HepG2 (cell line): ENCODE results near the gene EIF4H. TPM values are rescaled to one million over a fixed set of nuclear protein-coding genes. Genes with fewer than 3 reads are reported as not detected.

Experiments used
- ATAC-seq: fragments of 200-7000 bp; cut with Tn5 transposase; 3 replicates; pipeline ENCODE4 v1.9.1; 2020; ENCODE audit warnings: mild to moderate bottlenecking, moderate library complexity
- BruUV-seq: library from RNA; stranded (reverse); fragments of 400-500 nt; replicated peaks from 2 replicates; lab custom pipeline; 2021; lab: Mats Ljungman, UMichigan
- CTCF ChIA-PET: fragments of 300-600 bp; formaldehyde crosslinking; extraction: SDS; loops from one replicate; lab custom pipeline; 2021; ENCODE audit warnings: low total read pairs, inconsistent platforms, low intra/inter-chr PET ratio; lab: Yijun Ruan, JAX
- POLR2A ChIA-PET: fragments of 350-600 bp; sonication (Branson Sonifier 250); formaldehyde crosslinking; loops from one replicate; lab custom pipeline; 2020; ENCODE audit warnings: antibody characterized with exemption, inconsistent platforms; lab: Yijun Ruan, JAX
- DNase-seq: peaks from one replicate; pipeline ENCODE4 v3.0.0-alpha.2; 2015; ENCODE audit warnings: low spot score
- FAIRE-seq: peaks from 3 replicates; lab custom pipeline; 2011; peaks lifted over from hg19 to GRCh38; lab: Jason Lieb, UNC
- H2AFZ ChIP-seq: one replicate; pipeline ENCODE4 v1.6.1; 2011; ENCODE audit warnings: low read length, inconsistent platforms
- H3K27ac ChIP-seq: fragments of 300-600 bp; 3 replicates; pipeline ENCODE4 v1.8.0; 2011; ENCODE audit warnings: mixed run types, mild to moderate bottlenecking, mixed read lengths, low read length, inconsistent platforms; ENCODE audit not compliant: insufficient read depth; ENCODE audit errors: extremely low read length
- H3K27me3 ChIP-seq, 2 experiments: fragments of 200-600 bp in 1 of 2; 2 replicates in 1 of 2; 3 replicates in 1 of 2; pipeline versions ENCODE4 v1.6.0 to v1.8.0; 2011; ENCODE audit warnings: low read length in 2 of 2, mild to moderate bottlenecking in 2 of 2, moderate library complexity in 2 of 2, inconsistent platforms in 1 of 2; ENCODE audit not compliant: insufficient read depth in 2 of 2, control insufficient read depth in 1 of 2
- H3K36me3 ChIP-seq, 2 experiments: fragments of 200-600 bp in 1 of 2; replicated peaks in 1 of 2; 2 replicates in 1 of 2; 3 replicates in 1 of 2; pipeline versions ENCODE4 v1.5.1 to v1.8.0; 2011; ENCODE audit warnings: low read length in 2 of 2, inconsistent platforms in 1 of 2; ENCODE audit not compliant: insufficient read depth in 2 of 2, control insufficient read depth in 1 of 2
- H3K4me1 ChIP-seq: 2 replicates; pipeline ENCODE4 v1.5.1; 2012; ENCODE audit warnings: low read length, inconsistent platforms; ENCODE audit not compliant: insufficient read depth
- H3K4me2 ChIP-seq: 2 replicates; pipeline ENCODE4 v1.6.0; 2011; ENCODE audit warnings: low read depth, low read length, inconsistent platforms
- H3K4me3 ChIP-seq, 3 experiments: fragments of 200-600 bp in 1 of 3; sonication (generic), shearing (Covaris generic) in 1 of 3; replicated peaks in 1 of 3; 2 replicates each; pipeline ENCODE4 v1.5.1; 2011 to 2016; ENCODE audit warnings: low read length in 3 of 3, inconsistent platforms in 2 of 3, low read depth in 2 of 3, mild to moderate bottlenecking in 2 of 3, control low read depth in 1 of 3, mixed read lengths in 1 of 3; ENCODE audit not compliant: insufficient read depth in 1 of 3
- H3K79me2 ChIP-seq: one replicate; pipeline ENCODE4 v1.6.1; 2011; ENCODE audit warnings: low read length, inconsistent platforms; ENCODE audit not compliant: insufficient read depth
- H3K9ac ChIP-seq: 2 replicates; pipeline ENCODE4 v1.6.0; 2011; ENCODE audit warnings: mild to moderate bottlenecking, low read depth, low read length, inconsistent platforms; ENCODE audit not compliant: insufficient read depth
- H3K9me3 ChIP-seq: 2 replicates; pipeline ENCODE4 v1.5.1; 2012; ENCODE audit warnings: mild to moderate bottlenecking, low read length
- H4K20me1 ChIP-seq: 2 replicates; pipeline ENCODE4 v1.6.0; 2011; ENCODE audit warnings: inconsistent platforms, mild to moderate bottlenecking, low read length, moderate library complexity; ENCODE audit not compliant: insufficient read depth
- CBX5 ChIP-seq: sonication (generic); formaldehyde crosslinking; IDR thresholded peaks from 2 replicates; pipeline ENCODE4 v1.4.0; 2020; ENCODE audit warnings: missing genetic modification reagents, borderline replicate concordance
- DPF2 ChIP-seq: sonication (generic); formaldehyde crosslinking; IDR thresholded peaks from 2 replicates; pipeline ENCODE4 v1.4.0; 2020; ENCODE audit warnings: mild to moderate bottlenecking, low read depth, missing genetic modification reagents, borderline replicate concordance
- DR1 ChIP-seq: sonication (generic); formaldehyde crosslinking; IDR thresholded peaks from 2 replicates; pipeline ENCODE4 v1.8.0; 2021; ENCODE audit warnings: mild to moderate bottlenecking, missing genetic modification reagents, inconsistent platforms
- ZNF724P ChIP-seq: sonication (generic); formaldehyde crosslinking; IDR thresholded peaks from 2 replicates; pipeline ENCODE4 v1.8.0; 2022; ENCODE audit warnings: missing genetic modification reagents, borderline replicate concordance
- WGBS: methylation state at CpG from one replicate; pipeline ENCODE4 v1.1.6; 2017; ENCODE audit warnings: low lambda C conversion rate; 5-methylcytosine and 5-hydroxymethylcytosine counted together
- in situ Hi-C: cut with HindIII; loops from 2 replicates; pipeline ENCODE4 v1.10.0; 2017; ENCODE audit warnings: low pct_unique_long_range_greater_than_20kb; ENCODE audit not compliant: extremely low pct_ligation_motif_present
- intact Hi-C: fragments of 100-400 bp; cut with micrococcal nuclease; formaldehyde crosslinking; loops from one replicate; pipeline ENCODE4 v1.10.0; 2022; ENCODE audit not compliant: unreplicated experiment
- polyA plus RNA-seq, 8 experiments: library from polyadenylated mRNA; depleted of rRNA in 3 of 8; stranded (reverse) in 7 of 8; unstranded in 1 of 8; fragments of >200 nt; fragmentation: Illumina TruSeq in 4 of 8; extraction: Trizol in 4 of 8; gene quantifications; 2 replicates each; pipeline versions ENCODE4 v1.2.1 to v1.2.3, GENCODE V29; 2011 to 2016; ENCODE audit warnings: low read depth in 4 of 8, missing spikeins in 1 of 8, mixed read lengths in 1 of 8; ENCODE audit not compliant: insufficient read depth in 1 of 8
- total RNA-seq, 5 experiments: library from RNA; depleted of rRNA; stranded (reverse); fragments of >200 nt; fragmentation: Illumina TruSeq; extraction: Trizol; gene quantifications; 2 replicates each; pipeline ENCODE4 v1.2.3, GENCODE V29; 2016; ENCODE audit warnings: low read depth in 1 of 5
- TF ChIP-seq, protein P1 (sequence below): sonication (generic); formaldehyde crosslinking; IDR thresholded peaks from 2 replicates; pipeline ENCODE4 v1.4.0; 2020; ENCODE audit warnings: mild to moderate bottlenecking, missing genetic modification reagents
- TF ChIP-seq, protein P2 (sequence below): sonication (generic); formaldehyde crosslinking; conservative IDR thresholded peaks from 2 replicates; pipeline ENCODE4 v1.4.0; 2020; ENCODE audit warnings: missing genetic modification reagents
- TF ChIP-seq, protein P3 (sequence below): sonication (generic); formaldehyde crosslinking; IDR thresholded peaks from 2 replicates; pipeline ENCODE4 v1.4.0; 2020; ENCODE audit warnings: missing genetic modification reagents

EIF4H gene
- total and polyA plus RNA-seq, 2 of the 13 experiments (the other 11 are each of a cell fraction or from before 2014, with no cell fraction given) = 232 to 321 TPM

DNA sequence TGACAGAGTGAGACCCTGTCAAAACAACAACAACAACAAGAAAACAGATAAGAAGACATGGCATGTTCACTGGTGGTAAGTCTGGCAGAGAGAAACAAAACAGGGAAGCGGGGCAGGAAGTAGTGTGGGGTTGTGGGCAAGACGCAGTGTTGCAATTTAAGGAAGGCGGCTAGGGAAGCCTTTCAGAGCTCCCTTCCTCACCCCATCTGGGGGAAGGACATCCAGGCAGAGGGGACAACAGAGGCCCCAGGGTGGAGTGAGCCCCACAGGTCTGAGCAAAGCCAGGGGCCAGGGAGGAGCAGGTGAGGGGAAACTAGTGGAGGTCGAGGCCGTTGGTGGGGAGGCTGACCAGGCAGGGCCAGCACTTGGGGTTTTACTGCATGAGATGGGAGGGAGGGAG is 52.5 kb downstream of the EIF4H start:
- 94% methylated on average over 5 of the region's 5 CpGs for WGBS

More for the DNA sequence above, 52.5 kb downstream of the EIF4H start:
- Histone ChIP-seq H3K36me3 (peaks cover 2 to 14% of the 10 kb centered on the region in 2 experiments; a peak in 3 of 5 replicates), H3K79me2 (no peaks in the 10 kb centered on the region), H3K9me3 (no peaks in the 10 kb centered on the region), H3K27ac (no peak overlapping the region), H3K4me3 (no peak overlapping the region), H3K9ac (no peak overlapping the region), H4K20me1 (no peaks in the 10 kb centered on the region), H2AFZ (no peak overlapping the region), H3K27me3 (no peaks in the 10 kb centered on the region), H3K4me1 (0 out of 2 replicates have a peak, but pooled peaks cover 8% of the 10 kb centered on the region), H3K4me2 (no peak overlapping the region)
- in situ Hi-C loops = no loop called here
- FAIRE-seq = no peak
- intact Hi-C loops = no loop called here
- no peak for DNase-seq
- TF ChIP-seq DPF2 (CRISPR knock-in tag) = no peak
- TF ChIP-seq, protein P1, sequence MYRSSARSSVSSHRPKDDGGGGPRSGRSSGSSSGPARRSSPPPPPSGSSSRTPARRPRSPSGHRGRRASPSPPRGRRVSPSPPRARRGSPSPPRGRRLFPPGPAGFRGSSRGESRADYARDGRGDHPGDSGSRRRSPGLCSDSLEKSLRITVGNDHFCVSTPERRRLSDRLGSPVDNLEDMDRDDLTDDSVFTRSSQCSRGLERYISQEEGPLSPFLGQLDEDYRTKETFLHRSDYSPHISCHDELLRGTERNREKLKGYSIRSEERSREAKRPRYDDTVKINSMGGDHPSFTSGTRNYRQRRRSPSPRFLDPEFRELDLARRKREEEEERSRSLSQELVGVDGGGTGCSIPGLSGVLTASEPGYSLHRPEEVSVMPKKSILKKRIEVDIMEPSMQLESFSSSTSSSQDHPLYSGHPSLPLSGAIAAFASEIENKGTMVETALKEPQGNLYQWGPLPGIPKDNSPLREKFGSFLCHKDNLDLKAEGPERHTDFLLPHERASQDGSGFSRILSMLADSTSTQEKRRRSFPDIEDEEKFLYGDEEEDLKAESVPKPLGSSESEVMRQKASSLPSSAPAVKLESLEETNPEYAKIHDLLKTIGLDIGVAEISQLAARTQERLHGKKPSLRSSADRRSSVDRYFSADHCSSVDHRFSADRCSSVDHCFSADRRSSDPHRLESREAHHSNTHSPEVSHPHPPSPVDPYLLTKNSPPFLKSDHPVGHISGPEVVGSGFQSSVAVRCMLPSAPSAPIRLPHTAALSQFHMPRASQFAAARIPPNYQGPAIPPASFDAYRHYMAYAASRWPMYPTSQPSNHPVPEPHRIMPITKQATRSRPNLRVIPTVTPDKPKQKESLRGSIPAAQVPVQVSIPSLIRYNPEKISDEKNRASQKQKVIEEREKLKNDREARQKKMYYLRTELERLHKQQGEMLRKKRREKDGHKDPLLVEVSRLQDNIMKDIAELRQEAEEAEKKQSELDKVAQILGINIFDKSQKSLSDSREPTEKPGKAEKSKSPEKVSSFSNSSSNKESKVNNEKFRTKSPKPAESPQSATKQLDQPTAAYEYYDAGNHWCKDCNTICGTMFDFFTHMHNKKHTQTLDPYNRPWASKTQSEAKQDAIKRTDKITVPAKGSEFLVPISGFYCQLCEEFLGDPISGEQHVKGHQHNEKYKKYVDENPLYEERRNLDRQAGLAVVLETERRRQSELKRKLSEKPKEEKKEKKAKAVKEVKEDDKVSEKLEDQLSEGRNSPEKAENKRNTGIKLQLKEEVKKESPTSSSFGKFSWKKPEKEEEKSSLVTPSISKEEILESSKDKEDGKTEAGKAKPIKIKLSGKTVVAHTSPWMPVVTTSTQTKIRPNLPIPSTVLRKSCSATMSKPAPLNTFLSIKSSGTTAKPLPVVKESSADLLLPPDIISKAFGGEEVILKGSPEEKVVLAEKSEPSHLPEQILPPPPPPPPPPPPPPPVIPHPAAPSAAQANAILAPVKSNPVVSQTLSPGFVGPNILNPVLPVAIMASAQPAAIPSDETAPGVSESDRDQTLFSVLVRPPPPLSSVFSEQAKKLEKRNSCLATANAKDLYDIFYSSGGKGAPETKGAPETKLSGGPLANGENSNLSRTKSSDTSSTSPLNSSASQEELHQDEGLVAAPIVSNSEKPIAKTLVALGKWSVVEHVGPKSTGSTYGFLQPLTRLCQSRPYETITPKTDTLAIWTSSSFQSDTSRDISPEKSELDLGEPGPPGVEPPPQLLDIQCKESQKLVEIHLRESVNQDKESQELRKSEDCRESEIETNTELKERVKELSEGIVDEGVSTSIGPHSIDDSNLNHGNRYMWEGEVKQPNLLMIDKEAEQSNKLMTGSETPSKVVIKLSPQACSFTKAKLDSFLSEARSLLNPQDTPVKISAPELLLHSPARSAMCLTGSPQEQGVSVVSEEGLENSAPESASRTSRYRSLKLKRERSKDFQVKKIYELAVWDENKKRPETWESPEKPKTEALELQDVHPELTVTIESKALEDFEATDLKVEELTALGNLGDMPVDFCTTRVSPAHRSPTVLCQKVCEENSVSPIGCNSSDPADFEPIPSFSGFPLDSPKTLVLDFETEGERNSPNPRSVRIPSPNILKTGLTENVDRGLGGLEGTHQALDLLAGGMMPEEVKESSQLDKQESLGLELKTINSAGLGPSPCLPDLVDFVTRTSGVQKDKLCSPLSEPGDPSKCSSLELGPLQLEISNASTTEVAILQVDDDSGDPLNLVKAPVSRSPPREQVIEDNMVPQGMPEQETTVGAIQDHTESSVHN = no peak
- TF ChIP-seq, protein P2, sequence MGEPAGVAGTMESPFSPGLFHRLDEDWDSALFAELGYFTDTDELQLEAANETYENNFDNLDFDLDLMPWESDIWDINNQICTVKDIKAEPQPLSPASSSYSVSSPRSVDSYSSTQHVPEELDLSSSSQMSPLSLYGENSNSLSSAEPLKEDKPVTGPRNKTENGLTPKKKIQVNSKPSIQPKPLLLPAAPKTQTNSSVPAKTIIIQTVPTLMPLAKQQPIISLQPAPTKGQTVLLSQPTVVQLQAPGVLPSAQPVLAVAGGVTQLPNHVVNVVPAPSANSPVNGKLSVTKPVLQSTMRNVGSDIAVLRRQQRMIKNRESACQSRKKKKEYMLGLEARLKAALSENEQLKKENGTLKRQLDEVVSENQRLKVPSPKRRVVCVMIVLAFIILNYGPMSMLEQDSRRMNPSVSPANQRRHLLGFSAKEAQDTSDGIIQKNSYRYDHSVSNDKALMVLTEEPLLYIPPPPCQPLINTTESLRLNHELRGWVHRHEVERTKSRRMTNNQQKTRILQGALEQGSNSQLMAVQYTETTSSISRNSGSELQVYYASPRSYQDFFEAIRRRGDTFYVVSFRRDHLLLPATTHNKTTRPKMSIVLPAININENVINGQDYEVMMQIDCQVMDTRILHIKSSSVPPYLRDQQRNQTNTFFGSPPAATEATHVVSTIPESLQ (CRISPR knock-in tag) = no peak
- no peak for TF ChIP-seq CBX5 (CRISPR knock-in tag)
- TF ChIP-seq ZNF724P (CRISPR knock-in tag) = no peak
- no peak for TF ChIP-seq DR1 (CRISPR knock-in tag)
- TF ChIP-seq, protein P3, sequence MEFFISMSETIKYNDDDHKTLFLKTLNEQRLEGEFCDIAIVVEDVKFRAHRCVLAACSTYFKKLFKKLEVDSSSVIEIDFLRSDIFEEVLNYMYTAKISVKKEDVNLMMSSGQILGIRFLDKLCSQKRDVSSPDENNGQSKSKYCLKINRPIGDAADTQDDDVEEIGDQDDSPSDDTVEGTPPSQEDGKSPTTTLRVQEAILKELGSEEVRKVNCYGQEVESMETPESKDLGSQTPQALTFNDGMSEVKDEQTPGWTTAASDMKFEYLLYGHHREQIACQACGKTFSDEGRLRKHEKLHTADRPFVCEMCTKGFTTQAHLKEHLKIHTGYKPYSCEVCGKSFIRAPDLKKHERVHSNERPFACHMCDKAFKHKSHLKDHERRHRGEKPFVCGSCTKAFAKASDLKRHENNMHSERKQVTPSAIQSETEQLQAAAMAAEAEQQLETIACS (CRISPR knock-in tag) = no peak
- no peak for ATAC-seq
- BruUV-seq = no TSS peak
- ChIA-PET CTCF (no interaction called here), POLR2A (no interaction called here)
